Panc1 (cell line): ENCODE measurements around the gene NOS3.

Source experiments
- POLR2AphosphoS5 ChIP-seq: IDR thresholded peaks from 2 replicates; pipeline ENCODE4 v1.6.1; 2012; ENCODE audit warnings: mild to moderate bottlenecking, low read depth, low read length, moderate library complexity
- TF ChIP-seq, protein P1 (sequence below): fragments of 450-650 bp; IDR thresholded peaks from 2 replicates; pipeline ENCODE4 v1.5.1; 2017; ENCODE audit warnings: mild to moderate bottlenecking
- TF ChIP-seq, protein P2 (sequence below), 2 experiments: IDR thresholded peaks; 2 replicates each; pipeline ENCODE4 v1.6.1; 2011 to 2012; ENCODE audit warnings: low read depth in 2 of 2, control low read depth in 1 of 2, low read length in 1 of 2, mild to moderate bottlenecking in 1 of 2, moderate library complexity in 1 of 2; ENCODE audit not compliant: insufficient read depth in 1 of 2

DNA sequence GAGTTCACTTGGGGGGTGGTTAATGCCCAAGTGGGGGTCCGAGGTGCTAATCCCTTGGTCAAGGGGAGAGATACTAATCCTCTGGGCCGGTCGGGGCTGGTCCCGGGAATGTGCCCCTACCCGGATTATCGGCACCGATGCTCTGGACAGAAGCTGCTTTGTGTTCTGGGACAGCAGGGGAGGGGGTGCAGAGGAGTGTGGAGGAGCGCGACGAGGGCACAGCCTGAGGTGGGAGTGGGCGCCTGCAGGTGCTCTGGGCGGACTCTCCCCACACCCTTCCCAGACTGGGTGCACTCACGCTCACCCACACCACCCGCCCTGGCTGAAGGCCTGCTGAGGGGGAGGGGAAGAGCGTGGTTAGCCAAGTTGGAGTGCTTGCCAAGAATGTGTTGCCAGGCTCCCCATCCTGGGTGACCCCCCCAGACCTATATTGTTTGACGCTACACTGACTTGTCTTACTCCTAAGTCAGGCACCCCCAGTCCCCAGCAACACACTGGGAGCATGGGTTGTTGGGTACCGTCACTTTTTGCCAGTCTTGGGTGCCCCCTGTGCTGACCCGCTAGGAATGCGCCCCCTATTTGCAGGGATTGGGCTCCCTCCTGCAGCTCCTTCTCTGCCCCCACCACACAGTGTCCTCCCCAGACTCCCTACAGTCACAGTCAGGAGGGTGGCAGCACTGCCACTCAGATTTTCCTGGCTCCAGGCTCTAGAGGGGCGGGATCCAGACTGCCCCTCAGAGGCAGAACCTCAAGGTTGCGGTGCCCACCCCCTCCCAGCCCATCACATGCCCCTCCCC, 69.8 kb downstream of the NOS3 start:
- TF ChIP-seq, protein P1, sequence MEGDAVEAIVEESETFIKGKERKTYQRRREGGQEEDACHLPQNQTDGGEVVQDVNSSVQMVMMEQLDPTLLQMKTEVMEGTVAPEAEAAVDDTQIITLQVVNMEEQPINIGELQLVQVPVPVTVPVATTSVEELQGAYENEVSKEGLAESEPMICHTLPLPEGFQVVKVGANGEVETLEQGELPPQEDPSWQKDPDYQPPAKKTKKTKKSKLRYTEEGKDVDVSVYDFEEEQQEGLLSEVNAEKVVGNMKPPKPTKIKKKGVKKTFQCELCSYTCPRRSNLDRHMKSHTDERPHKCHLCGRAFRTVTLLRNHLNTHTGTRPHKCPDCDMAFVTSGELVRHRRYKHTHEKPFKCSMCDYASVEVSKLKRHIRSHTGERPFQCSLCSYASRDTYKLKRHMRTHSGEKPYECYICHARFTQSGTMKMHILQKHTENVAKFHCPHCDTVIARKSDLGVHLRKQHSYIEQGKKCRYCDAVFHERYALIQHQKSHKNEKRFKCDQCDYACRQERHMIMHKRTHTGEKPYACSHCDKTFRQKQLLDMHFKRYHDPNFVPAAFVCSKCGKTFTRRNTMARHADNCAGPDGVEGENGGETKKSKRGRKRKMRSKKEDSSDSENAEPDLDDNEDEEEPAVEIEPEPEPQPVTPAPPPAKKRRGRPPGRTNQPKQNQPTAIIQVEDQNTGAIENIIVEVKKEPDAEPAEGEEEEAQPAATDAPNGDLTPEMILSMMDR, result no peak; the same call in 1 of the 2 replicates
- TF ChIP-seq, protein P2, sequence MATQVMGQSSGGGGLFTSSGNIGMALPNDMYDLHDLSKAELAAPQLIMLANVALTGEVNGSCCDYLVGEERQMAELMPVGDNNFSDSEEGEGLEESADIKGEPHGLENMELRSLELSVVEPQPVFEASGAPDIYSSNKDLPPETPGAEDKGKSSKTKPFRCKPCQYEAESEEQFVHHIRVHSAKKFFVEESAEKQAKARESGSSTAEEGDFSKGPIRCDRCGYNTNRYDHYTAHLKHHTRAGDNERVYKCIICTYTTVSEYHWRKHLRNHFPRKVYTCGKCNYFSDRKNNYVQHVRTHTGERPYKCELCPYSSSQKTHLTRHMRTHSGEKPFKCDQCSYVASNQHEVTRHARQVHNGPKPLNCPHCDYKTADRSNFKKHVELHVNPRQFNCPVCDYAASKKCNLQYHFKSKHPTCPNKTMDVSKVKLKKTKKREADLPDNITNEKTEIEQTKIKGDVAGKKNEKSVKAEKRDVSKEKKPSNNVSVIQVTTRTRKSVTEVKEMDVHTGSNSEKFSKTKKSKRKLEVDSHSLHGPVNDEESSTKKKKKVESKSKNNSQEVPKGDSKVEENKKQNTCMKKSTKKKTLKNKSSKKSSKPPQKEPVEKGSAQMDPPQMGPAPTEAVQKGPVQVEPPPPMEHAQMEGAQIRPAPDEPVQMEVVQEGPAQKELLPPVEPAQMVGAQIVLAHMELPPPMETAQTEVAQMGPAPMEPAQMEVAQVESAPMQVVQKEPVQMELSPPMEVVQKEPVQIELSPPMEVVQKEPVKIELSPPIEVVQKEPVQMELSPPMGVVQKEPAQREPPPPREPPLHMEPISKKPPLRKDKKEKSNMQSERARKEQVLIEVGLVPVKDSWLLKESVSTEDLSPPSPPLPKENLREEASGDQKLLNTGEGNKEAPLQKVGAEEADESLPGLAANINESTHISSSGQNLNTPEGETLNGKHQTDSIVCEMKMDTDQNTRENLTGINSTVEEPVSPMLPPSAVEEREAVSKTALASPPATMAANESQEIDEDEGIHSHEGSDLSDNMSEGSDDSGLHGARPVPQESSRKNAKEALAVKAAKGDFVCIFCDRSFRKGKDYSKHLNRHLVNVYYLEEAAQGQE (IDR thresholded peaks at IDR 0.05; ENCODE audit: insufficient read depth in 1 of 2, low read depth in 2 of 2, low read length in 1 of 2), result no peak
- TF ChIP-seq POLR2AphosphoS5, result peak; percentile 34
